DOHH2 (cell line): ENCODE measurements around the gene HSDL2.

Source experiments
- H3F3A ChIP-seq: fragments of 200-600 bp; sonication (generic), shearing (Covaris generic); 2 replicates; pipeline ENCODE4 v1.6.0; 2016; ENCODE audit warnings: antibody characterized with exemption, mild to moderate bottlenecking; ENCODE audit not compliant: control insufficient read depth, insufficient read depth
- H3K27ac ChIP-seq: fragments of 200-600 bp; sonication (generic); 2 replicates; pipeline ENCODE4 v1.5.1; 2014; ENCODE audit warnings: low read depth, mild to moderate bottlenecking, low read length, moderate library complexity
- H3K27me3 ChIP-seq: fragments of 200-600 bp; sonication (generic); 2 replicates; pipeline ENCODE4 v1.6.1; 2014; ENCODE audit warnings: mild to moderate bottlenecking, low read length, mixed read lengths; ENCODE audit not compliant: control insufficient read depth
- H3K36me3 ChIP-seq: fragments of 200-600 bp; sonication (generic); 2 replicates; pipeline ENCODE4 v1.6.1; 2014; ENCODE audit warnings: mild to moderate bottlenecking, low read length, moderate library complexity, mixed read lengths; ENCODE audit not compliant: control insufficient read depth
- H3K4me1 ChIP-seq: fragments of 200-600 bp; sonication (generic); 2 replicates; pipeline ENCODE4 v1.6.1; 2014; ENCODE audit warnings: mild to moderate bottlenecking, low read length, mixed read lengths; ENCODE audit not compliant: control insufficient read depth
- H3K4me2 ChIP-seq: fragments of 200-600 bp; sonication (generic); 2 replicates; pipeline ENCODE4 v1.6.0; 2014; ENCODE audit warnings: mild to moderate bottlenecking, low read length, moderate library complexity
- H3K4me3 ChIP-seq: fragments of 200-600 bp; sonication (generic); 2 replicates; pipeline ENCODE4 v1.5.1; 2014; ENCODE audit warnings: mild to moderate bottlenecking, low read length, mixed read lengths
- H3K79me2 ChIP-seq: fragments of 200-600 bp; sonication (generic); 2 replicates; pipeline ENCODE4 v1.6.1; 2014; ENCODE audit warnings: mild to moderate bottlenecking, low read length, mixed read lengths; ENCODE audit not compliant: control insufficient read depth
- H3K9me2 ChIP-seq: fragments of 200-600 bp; sonication (generic); replicated peaks from 2 replicates; pipeline ENCODE4 v1.6.1; 2014; ENCODE audit warnings: mild to moderate bottlenecking, low read length, mixed read lengths; ENCODE audit not compliant: control insufficient read depth
- H3K9me3 ChIP-seq: fragments of 200-600 bp; sonication (generic); 2 replicates; pipeline ENCODE4 v1.6.1; 2014; ENCODE audit warnings: antibody characterized with exemption, low read length, mixed read lengths; ENCODE audit not compliant: control insufficient read depth, insufficient read depth
- H4K20me1 ChIP-seq: fragments of 200-600 bp; sonication (generic); 2 replicates; pipeline ENCODE4 v1.6.0; 2014; ENCODE audit warnings: low read depth, mild to moderate bottlenecking, antibody characterized with exemption, low read length, moderate library complexity; ENCODE audit not compliant: control insufficient read depth, insufficient read depth
- CTCF ChIP-seq: fragments of 200-600 bp; sonication (generic); IDR thresholded peaks from one replicate; pipeline ENCODE4 v1.5.1; 2014; ENCODE audit warnings: antibody characterized with exemption, mild to moderate bottlenecking, low read depth, low read length; ENCODE audit not compliant: poor library complexity, severe bottlenecking
- EZH2phosphoT487 ChIP-seq: fragments of 200-600 bp; sonication (generic); IDR thresholded peaks from 2 replicates; pipeline ENCODE4 v1.6.1; 2017; ENCODE audit warnings: borderline replicate concordance, mild to moderate bottlenecking, antibody characterized with exemption, low read length, moderate library complexity, mixed read lengths

Gene HSDL2

GRCh38 chr9:112420208-112420607, 40.3 kb downstream of the HSDL2 start:
- H3K4me2 ChIP-seq = no peak overlapping the region
- no peak overlapping the region for H3K4me3 ChIP-seq
- no peaks in the 10 kb centered on the region for H3K36me3 ChIP-seq
- H4K20me1 ChIP-seq = no peaks in the 10 kb centered on the region
- H3F3A ChIP-seq = no peaks in the 10 kb centered on the region
- H3K9me3 ChIP-seq = no peaks in the 10 kb centered on the region
- H3K27ac ChIP-seq = no peak overlapping the region
- H3K9me2 ChIP-seq = no peaks in the 10 kb centered on the region
- no peaks in the 10 kb centered on the region for H3K4me1 ChIP-seq
- TF ChIP-seq EZH2phosphoT487 = no peak
- H3K27me3 ChIP-seq = no peaks in the 10 kb centered on the region
- H3K79me2 ChIP-seq = no peaks in the 10 kb centered on the region

GRCh38 chr9:112421771-112422222, 41.9 kb downstream of the HSDL2 start:
- no peaks in the 10 kb centered on the region for H3K9me2 ChIP-seq
- no peak overlapping the region for H3K4me2 ChIP-seq
- H3K27ac ChIP-seq = no peak overlapping the region
- no peak for TF ChIP-seq EZH2phosphoT487
- no peak for TF ChIP-seq CTCF
- no peaks in the 10 kb centered on the region for H3F3A ChIP-seq
- no peak overlapping the region for H3K4me3 ChIP-seq
- no peaks in the 10 kb centered on the region for H3K79me2 ChIP-seq
- no peaks in the 10 kb centered on the region for H4K20me1 ChIP-seq
- H3K27me3 ChIP-seq = no peaks in the 10 kb centered on the region
- no peaks in the 10 kb centered on the region for H3K9me3 ChIP-seq
- H3K4me1 ChIP-seq = no peaks in the 10 kb centered on the region
- no peaks in the 10 kb centered on the region for H3K36me3 ChIP-seq

- no peaks in the 10 kb centered on the region for H3K79me2 ChIP-seq
- no peaks in the 10 kb centered on the region for H3K9me2 ChIP-seq
Measured at GRCh38 chr9:112422417-112423148, 42.7 kb downstream of the HSDL2 start.

More at GRCh38 chr9:112422417-112423148, 42.7 kb downstream of the HSDL2 start:
- Histone ChIP-seq H3K27me3 (no peaks in the 10 kb centered on the region), H3K4me3 (no peak overlapping the region), H3K36me3 (no peaks in the 10 kb centered on the region), H3F3A (no peaks in the 10 kb centered on the region), H4K20me1 (no peaks in the 10 kb centered on the region), H3K4me1 (no peaks in the 10 kb centered on the region), H3K27ac (no peak overlapping the region), H3K4me2 (no peak overlapping the region), H3K9me3 (no peaks in the 10 kb centered on the region)
- no peak for TF ChIP-seq CTCF
- no peak for TF ChIP-seq EZH2phosphoT487
